Activated CD4-positive, CD25-positive, alpha-beta regulatory T cell treated with anti-CD3 and anti-CD28 coated beads, Interleukin-2, amount 50 U/mL, for 72 hours (primary cell): ENCODE results near the gene RBM39.
"Not testable (repeated sequence)": the region's sequence is repeated elsewhere in the genome, so short reads cannot be mapped to it uniquely, and the experiment has no call there.

Experiments
- DNase-seq: peaks from one replicate; pipeline ENCODE4 v3.0.0; 2021

RBM39 gene

DNA sequence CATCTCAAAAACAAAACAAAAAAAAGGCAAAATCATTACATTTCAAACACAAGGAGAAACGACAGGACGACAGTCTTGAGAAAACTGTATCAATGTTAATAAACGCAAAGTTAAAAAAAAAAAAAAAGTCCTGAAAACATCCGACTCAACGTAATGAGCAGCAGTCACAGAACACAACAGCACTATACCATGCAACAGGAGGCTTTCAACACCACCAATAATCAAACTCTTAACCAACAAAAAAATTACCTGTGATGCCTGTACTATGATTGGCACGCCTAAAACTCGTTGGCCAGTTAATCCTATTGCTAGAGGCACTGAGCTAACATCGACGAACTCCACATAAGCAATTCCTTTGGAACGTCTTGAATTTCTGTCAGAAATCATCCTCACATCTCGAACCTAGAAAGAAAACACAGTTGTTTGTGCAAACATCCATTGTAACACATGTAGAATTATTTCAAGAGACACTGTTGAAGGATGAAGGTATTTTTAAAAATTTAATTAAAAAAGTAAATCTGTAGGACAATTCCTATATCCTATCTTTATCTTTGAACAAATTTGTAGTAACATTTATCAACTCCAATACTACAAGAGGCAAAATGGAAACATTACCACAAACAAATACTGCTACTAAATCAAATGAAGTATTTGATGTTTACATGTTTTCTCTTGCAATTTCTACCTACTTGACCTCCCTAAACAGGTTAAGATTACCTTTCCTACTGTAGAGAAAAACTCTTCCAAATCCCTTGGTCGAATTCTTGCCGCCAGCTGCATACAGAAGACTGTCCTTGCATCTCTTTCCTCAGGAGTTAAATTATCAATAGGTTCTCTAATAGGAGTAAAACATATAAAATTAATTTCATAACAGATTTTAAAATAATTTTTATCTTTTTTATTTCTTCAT lies 17.5 kb downstream of the RBM39 start:
- no peak for DNase-seq

DNA sequence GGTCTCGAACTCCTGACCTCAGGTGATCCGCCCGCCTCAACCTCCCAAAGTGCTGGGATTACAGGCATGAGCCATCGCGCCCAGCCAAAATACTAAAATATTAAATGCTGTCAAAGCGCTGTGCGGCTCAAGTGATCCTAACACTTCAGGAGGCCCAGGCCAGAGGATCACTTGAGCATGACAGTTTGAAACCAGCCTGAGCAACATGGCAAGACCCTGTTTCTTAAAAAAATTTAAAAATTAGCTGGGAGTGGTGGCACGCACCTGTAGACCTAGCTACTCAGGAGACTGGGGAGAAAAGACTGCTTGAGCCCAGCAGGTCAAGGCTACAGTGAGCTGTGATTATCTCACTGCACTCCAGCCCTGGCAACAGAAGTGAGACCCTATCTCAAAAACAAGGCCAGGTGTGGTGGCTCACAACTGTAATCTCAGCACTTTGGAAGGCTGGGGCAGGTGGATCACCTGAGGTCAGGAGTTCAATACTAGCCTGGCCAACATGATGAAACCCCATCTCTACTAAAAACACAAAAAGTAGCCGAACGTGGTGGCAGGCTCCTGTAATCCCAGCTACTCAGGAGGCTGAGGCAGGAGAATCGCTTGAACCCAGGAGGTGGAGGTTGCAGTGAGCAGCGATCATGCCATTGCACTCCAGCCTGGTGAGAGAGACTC lies 18.3 kb downstream of the RBM39 start:
- not testable (repeated sequence) for DNase-seq

DNA sequence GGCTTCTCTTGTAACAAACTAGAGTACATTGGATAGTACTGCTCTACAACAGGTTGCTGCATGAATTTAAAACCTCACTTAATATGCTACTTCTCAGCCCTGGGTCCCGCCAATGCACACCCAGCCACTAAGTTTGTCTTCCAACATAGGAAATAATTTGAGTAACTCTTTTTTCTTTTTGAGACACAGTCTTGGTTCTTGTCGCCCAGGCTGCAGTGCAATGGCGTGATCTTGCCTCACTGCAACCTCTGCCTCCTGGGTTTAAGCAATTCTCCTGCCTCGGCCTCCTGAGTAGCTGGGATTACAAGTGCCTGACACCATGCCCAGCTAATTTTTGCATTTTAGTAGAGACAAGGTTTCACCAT lies 18.8 kb downstream of the RBM39 start:
- DNase-seq, result not testable (repeated sequence)

DNA sequence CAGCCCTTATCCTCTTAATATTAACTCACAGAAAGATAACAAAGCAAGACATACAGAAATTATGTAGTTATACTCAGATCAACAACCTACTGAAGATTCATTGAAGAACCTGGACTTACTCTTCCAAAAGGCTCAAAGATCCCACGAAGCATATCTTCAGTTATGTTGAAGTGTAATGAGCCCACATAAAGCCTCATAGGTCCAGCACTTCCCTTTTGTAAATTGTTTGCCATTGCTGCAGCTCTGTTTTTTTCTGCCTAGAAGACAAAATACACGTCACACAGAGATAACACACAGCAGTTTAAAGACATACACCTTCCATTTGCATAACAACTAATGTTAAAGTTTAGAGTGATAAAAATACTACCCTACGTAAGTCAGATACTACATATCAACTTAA lies 20.4 kb downstream of the RBM39 start:
- no peak for DNase-seq

DNA sequence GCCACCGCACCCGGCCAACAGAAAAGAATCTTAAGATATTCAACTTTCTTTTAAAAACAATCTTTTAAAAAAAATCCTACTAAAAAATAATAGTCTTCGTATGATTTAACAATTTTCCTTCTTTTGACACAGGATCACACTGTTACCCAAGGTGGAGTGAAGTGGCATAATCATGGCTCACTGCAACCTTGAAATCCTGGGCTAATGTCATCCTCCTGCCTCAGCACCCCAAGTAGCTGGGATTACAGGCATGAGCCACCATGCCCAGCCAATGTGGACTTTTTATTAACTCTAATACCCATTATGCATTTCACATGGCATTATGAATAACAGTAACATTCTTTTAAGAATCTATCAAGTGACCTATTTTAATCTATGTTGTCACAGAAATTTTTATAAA lies 20.8 kb downstream of the RBM39 start:
- DNase-seq, result no peak

DNA sequence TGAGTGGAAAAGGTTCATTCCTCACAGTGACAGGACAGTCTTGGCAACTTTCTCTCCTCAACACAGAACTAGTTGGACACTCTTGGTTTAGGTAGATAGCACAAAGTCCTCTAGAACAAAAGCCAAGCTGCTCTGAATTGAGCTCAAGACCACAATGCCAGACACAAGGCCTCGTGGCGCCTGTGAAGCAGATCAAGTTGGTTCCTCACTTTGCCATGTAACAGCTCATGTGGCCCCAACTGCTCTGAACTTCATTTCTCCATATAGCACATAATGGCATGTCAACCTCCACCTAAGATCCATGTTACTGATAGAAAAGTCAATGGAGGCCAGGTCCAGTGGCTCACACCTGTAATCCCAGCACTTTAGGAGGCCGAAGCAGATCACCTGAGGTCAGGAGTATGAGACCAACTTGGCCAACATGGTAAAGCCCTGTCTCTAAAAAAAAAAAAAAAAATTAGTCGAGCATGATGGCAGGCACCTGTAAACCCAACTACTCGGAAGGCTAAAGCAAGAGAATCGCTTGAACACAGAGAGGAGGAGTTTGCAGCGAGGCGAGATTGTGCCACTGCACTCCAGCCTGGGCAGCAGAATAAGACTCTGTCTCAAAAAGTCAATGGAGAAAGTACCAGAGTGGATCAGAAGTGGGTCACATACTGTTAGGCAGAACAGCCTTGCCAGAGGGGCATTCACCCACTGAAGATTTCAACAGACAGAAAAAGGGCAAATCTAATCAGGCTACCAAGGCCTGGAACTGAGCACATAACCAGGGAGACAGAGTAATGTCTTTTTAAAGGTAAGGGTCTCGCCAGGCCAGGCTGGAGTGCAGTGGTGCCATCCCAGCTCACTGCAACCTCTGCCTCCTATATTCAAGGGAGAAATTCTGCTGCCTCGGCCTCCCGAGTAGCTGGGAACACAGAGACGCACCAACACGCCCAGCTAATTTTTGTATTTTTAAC lies 21.6 kb downstream of the RBM39 start:
- no peak for DNase-seq

DNA sequence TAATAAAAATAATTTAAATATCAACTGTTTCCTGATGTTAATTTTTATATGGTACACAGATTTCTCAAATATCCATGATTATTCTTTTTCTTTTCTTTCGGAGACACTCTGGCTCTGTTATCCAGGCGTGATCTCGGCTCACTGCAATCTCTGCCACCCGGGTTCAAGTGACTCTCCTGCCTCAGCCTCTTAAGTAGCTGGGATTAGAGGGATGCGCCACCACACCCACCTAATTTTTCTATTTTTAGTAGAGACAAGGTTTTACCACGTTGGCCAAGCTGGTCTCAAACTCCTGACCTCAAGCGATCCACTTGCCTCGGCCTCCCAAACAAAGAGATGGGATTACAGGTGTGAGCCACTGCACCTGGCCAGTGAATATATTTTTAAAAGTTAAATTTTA lies 22.3 kb downstream of the RBM39 start:
- no peak for DNase-seq

DNA sequence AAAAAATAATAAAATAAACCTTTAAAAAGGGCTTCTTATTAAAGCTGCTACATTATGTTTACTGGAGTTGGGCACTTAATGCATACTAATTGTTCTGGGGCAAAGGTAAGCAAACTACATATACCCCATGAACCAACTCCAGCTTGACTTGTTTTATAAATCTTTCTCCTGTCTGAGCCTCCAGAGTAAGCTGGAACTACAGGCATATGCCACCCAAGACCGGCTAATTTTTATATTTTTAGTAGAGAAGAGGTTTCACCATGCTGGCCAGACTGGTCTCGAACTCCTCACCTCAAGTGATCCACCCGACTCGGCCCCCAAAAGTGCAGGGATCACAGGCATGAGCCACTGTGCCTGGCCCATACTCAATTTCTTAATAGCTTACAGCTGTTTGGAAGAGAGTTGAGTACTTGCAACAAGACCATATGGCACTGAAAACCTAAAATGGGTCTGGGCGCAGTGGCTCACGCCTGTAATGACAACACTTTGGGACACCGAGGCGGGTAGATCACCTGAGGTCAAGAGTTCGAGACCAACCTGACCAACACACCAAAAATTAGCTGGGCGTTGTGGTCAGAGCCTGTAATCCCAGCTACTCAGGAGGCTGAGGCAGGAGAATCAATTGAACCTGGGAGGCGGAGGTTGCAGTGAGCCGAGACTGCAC lies 23.0 kb downstream of the RBM39 start:
- DNase-seq, result no peak

DNA sequence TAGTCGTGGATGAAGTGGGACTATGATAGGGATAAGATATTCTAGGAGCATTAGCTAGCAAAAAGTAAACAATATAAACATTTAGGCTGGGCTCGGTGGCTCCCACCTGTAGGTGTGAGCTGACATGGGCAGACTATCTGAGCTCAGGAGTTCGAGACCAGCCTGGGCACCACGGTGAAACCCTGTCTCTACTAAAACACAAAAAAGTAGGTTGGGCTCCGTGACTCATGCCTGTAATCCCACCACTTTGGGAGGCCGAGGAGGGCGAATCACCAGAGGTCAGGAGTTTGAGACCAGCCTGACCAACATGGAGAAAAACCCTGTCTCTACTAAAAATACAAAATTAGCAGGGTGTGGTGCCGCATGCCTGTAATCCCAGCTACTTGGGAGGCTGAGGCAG lies 23.7 kb downstream of the RBM39 start:
- not testable (repeated sequence) for DNase-seq

DNA sequence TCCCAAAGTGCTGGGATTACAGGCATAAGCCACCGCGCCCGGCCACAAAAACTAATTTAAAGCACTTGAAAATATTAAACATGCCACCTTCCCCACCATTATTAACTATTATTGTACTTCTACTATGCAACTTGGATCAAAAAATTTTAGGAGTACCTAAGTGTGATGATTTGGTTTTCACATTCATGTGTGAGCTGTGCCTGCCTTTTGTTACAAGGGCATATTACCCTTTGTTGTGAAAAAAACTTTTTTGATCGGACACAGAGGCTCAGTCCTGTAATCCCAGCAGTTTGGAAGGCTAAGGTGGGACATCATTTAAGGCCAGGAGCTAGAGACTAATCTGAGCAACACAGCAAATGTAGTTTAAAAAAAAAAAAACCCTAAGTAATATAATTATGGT lies 25.7 kb downstream of the RBM39 start:
- DNase-seq, result no peak

DNA sequence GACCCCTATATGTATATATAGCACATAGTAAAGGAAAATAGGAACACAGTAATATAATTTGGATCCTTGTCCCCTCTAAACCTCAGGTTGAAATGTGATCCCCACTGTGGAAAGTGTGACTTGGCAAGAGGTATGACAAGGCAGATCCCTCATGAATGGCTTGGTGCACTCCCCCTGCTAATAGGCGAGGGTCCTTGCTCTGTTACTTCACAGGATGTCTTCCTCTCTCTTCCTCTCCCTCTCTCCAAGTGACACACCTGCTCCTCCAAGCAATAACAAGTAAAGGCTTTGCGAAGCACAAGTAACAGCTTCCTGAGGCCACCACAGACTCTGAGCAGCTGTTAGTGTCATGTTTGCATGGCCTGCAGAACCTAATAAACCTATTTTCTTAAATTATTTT lies 26.4 kb downstream of the RBM39 start:
- no peak for DNase-seq

DNA sequence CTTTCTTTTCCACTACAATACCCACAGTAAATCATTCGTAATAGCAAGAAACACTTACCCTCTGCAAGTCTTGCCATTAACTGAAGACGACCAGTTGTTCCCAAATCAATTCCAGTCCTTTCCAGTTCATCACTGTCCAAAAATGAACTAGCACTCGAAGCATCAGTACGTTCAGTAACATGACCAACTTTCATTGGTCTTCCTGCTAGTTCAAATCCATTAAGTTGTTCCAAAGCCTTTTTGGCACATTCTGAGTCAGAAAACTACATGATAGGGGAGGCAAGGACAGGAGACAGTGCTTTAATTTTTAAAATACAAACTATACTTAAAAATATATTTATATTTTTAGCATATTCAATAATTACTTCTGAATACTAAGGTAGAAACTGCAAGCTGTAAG lies 27.9 kb downstream of the RBM39 start:
- DNase-seq, result no peak

DNA sequence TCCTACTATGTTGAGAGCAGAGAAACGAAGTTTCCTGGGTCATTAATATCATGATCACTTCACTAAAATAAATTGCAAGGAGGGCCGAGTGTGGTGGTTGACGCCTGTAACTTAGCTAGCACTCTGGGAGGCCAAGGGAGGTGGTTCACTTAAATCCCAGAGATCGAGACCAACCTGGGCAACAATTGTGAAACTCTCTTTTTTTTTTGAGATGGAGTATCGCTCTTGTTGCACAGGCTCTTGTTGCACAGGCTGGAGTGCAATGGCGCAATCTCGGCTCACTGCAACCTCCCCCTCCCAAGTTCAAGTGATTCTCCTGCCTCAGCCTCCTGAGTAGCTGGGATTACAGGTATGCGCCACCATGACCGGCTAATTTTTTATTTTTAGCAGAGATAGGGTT lies 28.9 kb downstream of the RBM39 start:
- not testable (repeated sequence) for DNase-seq

DNA sequence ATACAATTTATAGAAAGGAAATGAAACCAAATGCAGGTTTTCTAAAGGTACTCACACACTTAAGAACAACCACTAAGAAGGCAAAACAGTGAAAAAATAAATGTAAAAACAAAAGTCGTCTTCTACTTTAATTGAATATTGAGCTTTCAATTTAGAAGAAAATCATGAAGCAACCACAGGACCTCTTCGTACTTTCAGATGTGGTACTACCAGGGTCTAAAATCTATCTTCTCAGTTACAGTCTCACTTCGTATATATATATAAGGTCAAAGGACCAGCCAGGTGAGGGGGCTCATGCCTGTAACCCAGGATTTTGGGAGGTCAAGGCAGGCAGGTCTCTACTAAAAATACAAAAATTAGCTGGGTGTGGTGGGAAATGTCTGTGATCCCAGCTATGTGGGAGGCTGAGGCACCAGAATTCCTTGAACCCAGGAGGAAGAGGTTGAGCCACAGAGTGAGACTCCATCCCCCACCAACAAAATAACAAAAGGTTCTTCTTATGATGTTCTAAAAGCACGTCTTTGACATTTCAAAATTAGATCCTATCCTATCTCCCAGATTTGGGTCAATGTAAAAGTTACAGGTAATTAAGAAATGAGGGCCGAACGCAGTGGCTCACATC lies 30.4 kb downstream of the RBM39 start:
- no peak for DNase-seq

DNA sequence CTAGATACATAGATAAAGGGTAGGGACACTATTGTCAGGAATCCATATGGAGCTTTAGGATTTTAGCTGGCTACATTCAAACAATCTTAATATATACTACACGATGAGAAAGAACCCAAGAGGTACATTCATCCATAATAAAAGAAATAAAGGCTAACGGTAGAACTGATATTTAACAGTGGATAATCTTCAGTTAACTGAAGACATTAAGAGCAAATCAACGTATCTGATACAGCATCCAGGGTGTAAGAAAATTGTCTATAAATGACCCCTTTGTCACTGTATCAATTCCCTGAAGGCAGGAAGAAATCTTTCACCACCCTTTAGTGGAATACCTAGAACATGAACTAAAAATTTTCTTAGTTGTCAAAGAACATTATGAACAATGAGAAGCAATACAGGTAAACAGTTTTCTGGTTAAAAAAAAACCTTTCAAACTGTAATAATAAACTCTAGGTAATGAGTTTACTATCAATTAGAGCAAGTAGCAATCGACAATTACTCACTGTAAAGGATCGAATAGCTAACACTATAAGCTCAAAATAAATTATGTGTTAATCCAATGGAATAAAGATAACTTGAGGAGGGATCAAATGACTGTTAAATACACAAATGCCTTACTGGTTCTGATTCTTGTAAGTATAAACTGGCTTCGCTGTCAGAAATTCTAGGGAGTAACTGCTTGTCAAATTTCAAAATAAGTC lies 31.0 kb downstream of the RBM39 start:
- DNase-seq, result no peak

DNA sequence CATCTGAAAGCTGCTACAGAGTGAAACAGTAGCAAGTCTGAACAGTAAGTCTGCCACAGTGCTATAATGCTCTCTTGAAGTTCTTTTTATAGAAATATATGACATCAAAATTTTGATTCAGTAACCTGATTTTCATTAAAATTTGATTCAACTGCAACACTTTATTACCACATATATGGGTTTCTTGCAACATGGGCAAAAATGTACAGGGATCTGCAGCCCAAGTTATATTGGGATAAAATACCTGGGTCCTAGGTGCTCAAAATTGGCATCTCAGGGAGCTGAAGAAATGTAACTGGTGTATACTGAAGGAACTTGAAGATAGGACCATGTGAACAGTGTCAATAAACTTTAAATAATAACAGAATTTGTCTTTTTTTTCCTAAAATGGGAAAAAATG lies 32.0 kb downstream of the RBM39 start:
- no peak for DNase-seq

DNA sequence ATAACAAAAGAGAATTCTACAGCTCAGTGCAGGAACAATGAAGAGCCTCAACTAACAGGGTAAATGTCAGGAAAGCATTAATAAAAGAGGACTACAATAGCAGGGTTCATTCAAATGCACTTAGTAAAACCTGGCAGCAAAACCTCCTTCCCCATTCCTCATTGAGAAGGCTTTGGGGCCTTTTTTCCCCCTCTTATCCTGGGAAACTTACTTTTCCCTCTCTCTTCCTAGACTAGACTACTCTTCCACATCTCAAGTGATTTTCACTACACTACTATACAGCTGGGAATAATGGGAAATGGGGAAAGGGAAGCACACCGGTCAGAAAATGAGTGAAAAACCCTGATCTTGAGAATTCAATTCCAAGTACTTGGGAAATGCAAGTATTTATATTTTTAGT lies 32.8 kb downstream of the RBM39 start:
- DNase-seq, result no peak

DNA sequence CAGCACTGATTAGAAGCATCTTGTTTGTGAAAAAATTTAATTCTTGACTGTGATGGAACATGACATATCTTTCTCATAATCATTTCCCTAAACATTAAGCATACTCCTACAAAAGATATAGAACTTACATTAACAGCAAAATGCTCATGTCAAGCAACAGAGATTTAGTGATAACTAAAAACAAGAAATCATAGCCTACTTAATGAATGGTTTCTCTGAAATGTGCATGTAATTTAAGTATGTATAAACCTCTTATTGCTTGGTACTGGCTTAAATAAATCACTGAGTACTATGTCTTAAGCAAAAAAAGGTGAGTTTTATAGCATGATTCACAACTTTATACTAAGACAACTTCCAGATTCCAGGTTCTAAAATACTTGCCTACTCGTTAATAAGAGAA lies 33.6 kb downstream of the RBM39 start:
- no peak for DNase-seq

DNA sequence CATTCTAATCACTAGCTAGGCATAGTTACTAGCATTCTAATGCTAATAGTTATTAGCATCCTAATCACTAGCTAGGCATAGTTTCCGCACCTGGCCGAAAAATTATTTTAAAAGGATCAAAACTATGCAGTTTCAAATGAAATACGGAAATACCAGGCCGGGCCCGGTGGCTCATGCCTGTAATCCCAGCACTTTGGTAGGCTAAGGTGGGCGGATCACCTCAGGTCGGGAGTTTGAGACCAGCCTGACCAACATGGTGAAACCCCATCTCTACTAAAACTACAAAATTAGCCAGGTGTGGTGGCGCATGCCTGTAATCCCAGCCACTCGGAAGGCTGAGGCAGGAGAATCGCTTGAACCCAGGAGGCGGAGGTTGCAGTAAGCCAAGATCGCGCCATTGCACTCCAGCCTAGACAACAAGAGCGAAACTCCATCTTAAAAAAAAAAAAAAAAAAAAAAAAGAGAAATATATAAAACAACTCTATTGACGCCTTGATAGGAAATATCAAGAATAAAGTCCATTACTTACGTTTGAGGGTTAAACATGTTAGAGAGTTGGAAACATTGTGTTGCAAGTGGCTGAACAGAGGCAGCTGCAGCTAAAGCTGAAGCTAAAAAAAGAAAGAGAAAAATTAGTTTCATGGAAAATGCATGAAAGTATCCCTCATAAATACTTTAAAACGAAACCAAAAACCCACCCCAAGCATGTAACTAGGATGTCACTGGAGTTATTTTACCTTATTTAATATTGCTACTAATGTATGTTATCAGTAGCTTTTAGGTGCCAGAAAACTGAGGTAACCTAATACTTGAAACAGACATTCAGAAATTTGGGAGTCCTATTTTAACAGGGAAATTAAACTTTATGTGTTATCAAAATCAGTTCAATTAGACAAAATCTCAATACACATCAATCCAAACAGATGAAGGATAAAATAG lies 35.2 kb downstream of the RBM39 start:
- not testable (repeated sequence) for DNase-seq

DNA sequence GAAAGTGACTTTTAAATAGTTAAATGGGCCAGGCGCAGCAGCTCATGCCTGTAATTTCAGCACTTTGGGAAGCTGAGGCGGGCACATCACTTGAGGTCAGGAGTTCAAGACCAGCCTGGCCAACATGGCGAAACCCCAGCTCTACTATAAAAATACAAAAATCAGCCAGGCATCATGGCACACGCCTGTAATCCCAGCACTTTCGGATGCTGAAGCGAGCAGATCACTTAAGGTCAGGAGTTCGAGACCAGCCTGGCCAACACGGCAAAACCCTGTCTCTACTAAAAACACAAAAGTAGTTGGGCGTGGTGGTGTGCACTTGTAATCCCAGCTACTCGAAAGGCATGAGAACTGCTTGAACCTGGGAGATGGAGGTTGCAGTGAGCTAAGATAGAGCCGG lies 36.2 kb downstream of the RBM39 start:
- not testable (repeated sequence) for DNase-seq
